NCI-H1436 treated with DMSO at 0.1 percent for 48 hours (cell line): ENCODE data around the gene SULT1E1.
"Not testable (repeated sequence)": the region's sequence is repeated elsewhere in the genome, so short reads cannot be mapped to it uniquely, and the experiment has no call there.

Experiments
- DNase-seq: peaks from one replicate; lab custom pipeline; 2025; lab: John Stamatoyannopoulos, UW

SULT1E1 gene

GRCh38 chr4:69843301-69843700 is 16.6 kb downstream of the SULT1E1 start:
- DNase-seq = no peak

- no peak for DNase-seq
Measured at GRCh38 chr4:69838977-69839376, 21.0 kb downstream of the SULT1E1 start.

GRCh38 chr4:69836287-69836686 is 23.7 kb downstream of the SULT1E1 start:
- DNase-seq = no peak

- no peak for DNase-seq
Measured at GRCh38 chr4:69835766-69836165, 24.2 kb downstream of the SULT1E1 start.

GRCh38 chr4:69833251-69833650 is 26.7 kb downstream of the SULT1E1 start:
- DNase-seq = no peak

- DNase-seq = no peak
Measured at GRCh38 chr4:69832326-69833030, 27.5 kb downstream of the SULT1E1 start.

GRCh38 chr4:69831646-69832325 is 28.2 kb downstream of the SULT1E1 start:
- DNase-seq = no peak

GRCh38 chr4:69831270-69831627 is 28.7 kb downstream of the SULT1E1 start:
- no peak for DNase-seq

GRCh38 chr4:69830560-69831269 is 29.2 kb downstream of the SULT1E1 start:
- no peak for DNase-seq

- DNase-seq = no peak
Measured at GRCh38 chr4:69830192-69830559, 29.8 kb downstream of the SULT1E1 start.

- DNase-seq = no peak
Measured at GRCh38 chr4:69829678-69830077, 30.3 kb downstream of the SULT1E1 start.

- DNase-seq = no peak
Measured at GRCh38 chr4:69828828-69829227, 31.1 kb downstream of the SULT1E1 start.

GRCh38 chr4:69825056-69825455 is 34.9 kb downstream of the SULT1E1 start:
- DNase-seq = not testable (repeated sequence)

- peak; percentile 66 for DNase-seq
Measured at GRCh38 chr4:69823481-69824186, 36.3 kb downstream of the SULT1E1 start.

- no peak for DNase-seq
Measured at GRCh38 chr4:69823048-69823447, 36.9 kb downstream of the SULT1E1 start.

- DNase-seq = no peak
Measured at GRCh38 chr4:69822198-69822597, 37.7 kb downstream of the SULT1E1 start.

GRCh38 chr4:69818060-69818639 is 41.8 kb downstream of the SULT1E1 start:
- DNase-seq = no peak

GRCh38 chr4:69816236-69816635 is 43.7 kb downstream of the SULT1E1 start:
- no peak for DNase-seq

- DNase-seq = no peak
Measured at GRCh38 chr4:69813628-69814027, 46.3 kb downstream of the SULT1E1 start.

- no peak for DNase-seq
Measured at GRCh38 chr4:69811166-69811565, 48.8 kb downstream of the SULT1E1 start.

GRCh38 chr4:69800599-69800998 is 59.3 kb downstream of the SULT1E1 start:
- no peak for DNase-seq

- DNase-seq = no peak
Measured at GRCh38 chr4:69799337-69799736, 60.6 kb downstream of the SULT1E1 start.
